GM12878 (cell line): ENCODE data around the gene TYW1.
"Not testable (repeated sequence)": the region's sequence is repeated elsewhere in the genome, so short reads cannot be mapped to it uniquely, and the experiment has no call there.

Experiments used
- BACH1 ChIP-seq: fragments of 450-650 bp; IDR thresholded peaks from 2 replicates; pipeline ENCODE4 v1.6.1; 2017; ENCODE audit warnings: mild to moderate bottlenecking, borderline replicate concordance
- EZH2 ChIP-seq: IDR thresholded peaks from 2 replicates; pipeline ENCODE4 v1.6.1; 2012; ENCODE audit warnings: low read depth, mild to moderate bottlenecking, control low read depth, inconsistent platforms, low read length, borderline replicate concordance; ENCODE audit not compliant: control insufficient read depth
- HCFC1 ChIP-seq: fragments of 150-350 bp; IDR thresholded peaks from 2 replicates; pipeline ENCODE4 v1.6.1; 2014; ENCODE audit warnings: low read length
- IRF4 ChIP-seq: IDR thresholded peaks from 2 replicates; pipeline ENCODE4 v1.6.1; 2011; ENCODE audit warnings: low read depth, low read length
- RAD21 ChIP-seq: IDR thresholded peaks from 2 replicates; pipeline ENCODE4 v1.6.1; 2011; ENCODE audit warnings: mild to moderate bottlenecking, low read depth, low read length, moderate library complexity; ENCODE audit not compliant: insufficient read depth
- TAF1 ChIP-seq: IDR thresholded peaks from 2 replicates; pipeline ENCODE4 v1.6.1; 2011; ENCODE audit warnings: mild to moderate bottlenecking, low read depth, low read length, borderline replicate concordance
- ZSCAN29 ChIP-seq: fragments of 450-650 bp; IDR thresholded peaks from 2 replicates; pipeline ENCODE4 v1.6.1; 2017; ENCODE audit warnings: mild to moderate bottlenecking, moderate library complexity
- TF ChIP-seq, protein P1 (sequence below), 3 experiments: IDR thresholded peaks in 2 of 3; conservative IDR thresholded peaks in 1 of 3; 2 replicates each; pipeline ENCODE4 v1.5.1; 2011; ENCODE audit warnings: low read depth in 3 of 3, low read length in 3 of 3, mild to moderate bottlenecking in 3 of 3, control low read depth in 2 of 3, moderate library complexity in 2 of 3, inconsistent platforms in 1 of 3, mixed read lengths in 1 of 3; ENCODE audit not compliant: control insufficient read depth in 2 of 3, insufficient read depth in 1 of 3; ENCODE audit errors: extremely low read depth in 1 of 3
- TF ChIP-seq, protein P2 (sequence below): IDR thresholded peaks from 2 replicates; pipeline ENCODE4 v1.6.1; 2011; ENCODE audit warnings: borderline replicate concordance, low read depth, mild to moderate bottlenecking, moderate library complexity, mixed read lengths, low read length; ENCODE audit not compliant: insufficient read depth; ENCODE audit errors: extremely low read length

DNA sequence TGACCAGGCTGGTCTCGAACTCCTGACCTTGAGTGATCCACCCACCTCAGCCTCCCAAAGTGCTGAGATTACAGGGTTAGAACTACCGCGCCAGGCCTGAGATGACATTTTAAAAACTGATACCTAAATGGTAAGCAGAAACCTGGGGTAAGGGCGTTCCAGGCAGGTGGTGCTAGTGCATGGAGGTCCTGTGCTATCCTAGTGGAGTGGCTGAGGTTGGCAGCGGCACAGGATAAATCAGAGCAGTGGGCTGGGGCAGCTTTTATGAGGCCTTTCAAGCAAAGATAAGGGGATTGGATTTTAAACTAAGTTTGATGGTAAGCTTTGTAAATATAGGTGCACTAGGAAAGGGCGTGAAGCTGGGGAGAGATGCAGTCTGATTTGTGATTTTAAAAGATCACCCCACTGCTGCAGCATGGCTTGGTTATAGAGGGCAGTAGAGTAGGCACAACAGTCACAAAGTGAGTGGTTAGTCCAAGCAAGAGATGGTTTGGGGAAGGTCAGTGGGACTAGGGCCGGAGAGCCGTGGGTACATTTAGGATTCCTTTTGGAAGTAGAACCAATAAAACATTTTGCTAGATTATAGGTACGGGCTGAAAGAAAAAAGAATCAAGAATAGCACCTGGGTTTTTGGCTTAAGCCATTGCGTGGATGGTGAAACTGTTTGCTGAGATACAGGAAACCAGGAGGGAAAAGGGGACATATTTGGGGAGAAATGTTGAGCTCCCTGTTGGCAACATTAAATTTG, 188.5 kb downstream of the TYW1 start:
- not testable (repeated sequence) for TF ChIP-seq TAF1, RAD21, EZH2, HCFC1, IRF4, ZSCAN29, BACH1
- TF ChIP-seq, protein P1, sequence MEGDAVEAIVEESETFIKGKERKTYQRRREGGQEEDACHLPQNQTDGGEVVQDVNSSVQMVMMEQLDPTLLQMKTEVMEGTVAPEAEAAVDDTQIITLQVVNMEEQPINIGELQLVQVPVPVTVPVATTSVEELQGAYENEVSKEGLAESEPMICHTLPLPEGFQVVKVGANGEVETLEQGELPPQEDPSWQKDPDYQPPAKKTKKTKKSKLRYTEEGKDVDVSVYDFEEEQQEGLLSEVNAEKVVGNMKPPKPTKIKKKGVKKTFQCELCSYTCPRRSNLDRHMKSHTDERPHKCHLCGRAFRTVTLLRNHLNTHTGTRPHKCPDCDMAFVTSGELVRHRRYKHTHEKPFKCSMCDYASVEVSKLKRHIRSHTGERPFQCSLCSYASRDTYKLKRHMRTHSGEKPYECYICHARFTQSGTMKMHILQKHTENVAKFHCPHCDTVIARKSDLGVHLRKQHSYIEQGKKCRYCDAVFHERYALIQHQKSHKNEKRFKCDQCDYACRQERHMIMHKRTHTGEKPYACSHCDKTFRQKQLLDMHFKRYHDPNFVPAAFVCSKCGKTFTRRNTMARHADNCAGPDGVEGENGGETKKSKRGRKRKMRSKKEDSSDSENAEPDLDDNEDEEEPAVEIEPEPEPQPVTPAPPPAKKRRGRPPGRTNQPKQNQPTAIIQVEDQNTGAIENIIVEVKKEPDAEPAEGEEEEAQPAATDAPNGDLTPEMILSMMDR (IDR thresholded peaks at IDR 0.05 in 2 of 3, conservative IDR thresholded peaks at IDR 0.05 in 1 of 3; ENCODE audit: control insufficient read depth in 2 of 3, extremely low read depth in 1 of 3, insufficient read depth in 1 of 3, low read depth in 3 of 3, low read length in 3 of 3): not testable (repeated sequence)
- TF ChIP-seq, protein P2, sequence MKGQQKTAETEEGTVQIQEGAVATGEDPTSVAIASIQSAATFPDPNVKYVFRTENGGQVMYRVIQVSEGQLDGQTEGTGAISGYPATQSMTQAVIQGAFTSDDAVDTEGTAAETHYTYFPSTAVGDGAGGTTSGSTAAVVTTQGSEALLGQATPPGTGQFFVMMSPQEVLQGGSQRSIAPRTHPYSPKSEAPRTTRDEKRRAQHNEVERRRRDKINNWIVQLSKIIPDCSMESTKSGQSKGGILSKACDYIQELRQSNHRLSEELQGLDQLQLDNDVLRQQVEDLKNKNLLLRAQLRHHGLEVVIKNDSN: not testable (repeated sequence)
